ENCODE measurements around the gene PEDS1. TPM values are rescaled to one million over a fixed set of nuclear protein-coding genes. Genes with fewer than 3 reads are reported as not detected.
A peak's percentile ranks its signal among the peaks of the same experiment; 100 is the strongest.

PEDS1 gene
- total and polyA plus RNA-seq, 12 donors = 18.7 to 39.1 (median 29.8) TPM

DNA sequence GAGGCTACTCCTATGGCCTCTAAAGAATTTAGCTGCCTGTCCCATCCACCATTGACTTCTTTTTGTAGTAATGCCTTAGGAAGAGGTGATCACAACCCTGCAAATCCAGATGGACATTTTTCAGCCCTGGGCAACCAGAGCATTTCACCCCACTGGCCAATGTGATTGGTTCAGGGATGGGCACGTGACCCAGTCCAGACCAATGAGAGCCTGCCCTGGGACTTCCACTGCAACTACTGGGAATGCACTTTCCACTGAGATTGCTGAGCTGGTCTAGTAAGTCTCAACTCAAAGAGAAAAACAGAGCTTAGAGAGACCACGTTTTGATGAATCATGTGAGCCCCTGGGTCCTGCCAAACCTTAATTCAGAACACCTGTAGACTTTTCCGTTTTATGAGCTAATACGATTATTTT lies 31.7 kb downstream of the PEDS1 start:
- intact Hi-C loops (cut with DNase I) = loop anchor here (5.0 kb wide), 2 partner anchors 45 to 50 kb away; no protein-coding TSS in a partner anchor
- H3K9me3 ChIP-seq (replicated peaks in 1 of 3) = no peaks in the 10 kb centered on the region
- TF ChIP-seq POLR2A (IDR thresholded peaks at IDR 0.05) = no peak
- TF ChIP-seq, protein P1, sequence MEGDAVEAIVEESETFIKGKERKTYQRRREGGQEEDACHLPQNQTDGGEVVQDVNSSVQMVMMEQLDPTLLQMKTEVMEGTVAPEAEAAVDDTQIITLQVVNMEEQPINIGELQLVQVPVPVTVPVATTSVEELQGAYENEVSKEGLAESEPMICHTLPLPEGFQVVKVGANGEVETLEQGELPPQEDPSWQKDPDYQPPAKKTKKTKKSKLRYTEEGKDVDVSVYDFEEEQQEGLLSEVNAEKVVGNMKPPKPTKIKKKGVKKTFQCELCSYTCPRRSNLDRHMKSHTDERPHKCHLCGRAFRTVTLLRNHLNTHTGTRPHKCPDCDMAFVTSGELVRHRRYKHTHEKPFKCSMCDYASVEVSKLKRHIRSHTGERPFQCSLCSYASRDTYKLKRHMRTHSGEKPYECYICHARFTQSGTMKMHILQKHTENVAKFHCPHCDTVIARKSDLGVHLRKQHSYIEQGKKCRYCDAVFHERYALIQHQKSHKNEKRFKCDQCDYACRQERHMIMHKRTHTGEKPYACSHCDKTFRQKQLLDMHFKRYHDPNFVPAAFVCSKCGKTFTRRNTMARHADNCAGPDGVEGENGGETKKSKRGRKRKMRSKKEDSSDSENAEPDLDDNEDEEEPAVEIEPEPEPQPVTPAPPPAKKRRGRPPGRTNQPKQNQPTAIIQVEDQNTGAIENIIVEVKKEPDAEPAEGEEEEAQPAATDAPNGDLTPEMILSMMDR (IDR thresholded peaks at IDR 0.05) = no peak
- H3K36me3 ChIP-seq (replicated peaks in 1 of 2) = peaks cover 0 to 25% of the 10 kb centered on the region in 2 donors
- H3K4me1 ChIP-seq (replicated peaks in 1 of 2) = peaks cover 5 to 11% of the 10 kb centered on the region in 2 donors
- H3K27me3 ChIP-seq = no peaks in the 10 kb centered on the region
- DNase-seq = peak in 1 of 7 donors; percentile 26
- peak overlapping the region in 3 of 5 donors; percentile 45 to 62 (median 60) for H3K27ac ChIP-seq
- H3K4me3 ChIP-seq = no peak overlapping the region
- 81 to 89% (median 84%) methylated on average over 3 to 4 of the region's 4 CpGs for WGBS, 4 donors

DNA sequence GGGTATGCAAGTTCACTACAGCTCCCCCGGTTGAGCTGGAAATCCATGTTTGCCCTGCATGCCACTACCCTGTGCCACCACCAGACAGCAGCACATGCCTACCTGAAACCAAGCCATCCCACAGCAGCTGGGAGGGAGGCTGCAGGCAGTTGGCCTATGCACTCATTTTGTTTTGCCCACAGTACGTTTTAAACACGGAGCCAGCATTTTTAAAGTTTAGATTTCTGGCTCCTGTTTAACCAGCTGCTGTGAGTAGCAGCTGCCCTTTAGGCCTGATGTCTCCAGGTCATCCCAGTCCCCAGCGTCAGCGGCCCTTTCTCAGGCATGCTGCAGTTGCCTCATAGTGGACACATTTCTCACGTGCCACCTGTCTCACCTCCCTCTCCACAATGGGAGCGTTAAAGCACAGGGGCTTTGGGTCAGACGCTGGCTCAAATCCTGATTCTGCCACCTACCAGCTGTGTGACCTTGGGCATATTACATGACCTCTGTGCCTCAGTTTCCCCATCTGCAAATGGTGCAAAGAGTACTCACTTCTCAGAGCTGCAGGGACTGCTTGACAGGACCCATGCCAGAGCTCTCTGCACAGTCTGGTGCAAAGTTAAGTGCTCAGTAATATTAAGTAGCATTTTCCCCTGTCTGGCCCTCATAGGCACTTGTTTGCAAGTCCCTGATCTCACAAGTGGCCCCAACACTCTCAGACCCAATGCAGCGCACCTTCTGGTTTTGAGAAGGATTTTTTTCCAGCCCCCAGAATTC lies 32.4 kb downstream of the PEDS1 start:
- Histone ChIP-seq H3K9me3 (replicated peaks in 1 of 3) (no peaks in the 10 kb centered on the region), H3K4me1 (replicated peaks in 1 of 2) (peaks cover 2 to 8% of the 10 kb centered on the region in 2 donors), H3K4me3 (no peak overlapping the region), H3K27me3 (no peaks in the 10 kb centered on the region), H3K36me3 (replicated peaks in 1 of 2) (peaks cover 0 to 24% of the 10 kb centered on the region in 2 donors), H3K27ac (peak overlapping the region in 3 of 5 donors; percentile 45 to 62 (median 60))
- DNase-seq = peak; percentile 73 to 90 (median 84)
- 8 to 24% (median 23%) methylated on average over 5 to 9 of the region's 9 CpGs for WGBS, 4 donors
- TF ChIP-seq POLR2A (IDR thresholded peaks at IDR 0.05) = no peak
- TF ChIP-seq, protein P1 (IDR thresholded peaks at IDR 0.05) = peak; percentile 78 to 98 (median 98)
- intact Hi-C loops (cut with DNase I) = loop anchor here (5.0 kb wide), 2 partner anchors 46 to 51 kb away; no protein-coding TSS in a partner anchor

DNA sequence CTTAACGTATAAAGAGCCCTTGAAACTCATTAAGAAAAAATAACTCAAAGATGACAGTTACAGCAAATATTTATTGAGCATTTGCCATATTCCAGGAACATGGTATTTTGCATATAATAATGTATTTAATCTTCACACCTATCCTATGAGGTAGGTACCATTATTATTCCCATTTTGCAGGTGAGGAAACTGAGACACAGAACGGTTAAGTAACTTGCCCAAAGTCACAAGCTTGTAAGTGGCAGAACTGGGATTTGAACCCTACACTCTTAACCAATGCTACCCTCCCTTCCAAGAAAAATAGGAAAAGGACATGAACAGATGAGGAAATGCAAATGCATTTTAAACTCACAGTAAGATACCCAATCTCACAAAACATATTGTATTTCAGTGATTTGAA lies 35.3 kb downstream of the PEDS1 start:
- TF ChIP-seq POLR2A (IDR thresholded peaks at IDR 0.05) = no peak
- TF ChIP-seq, protein P1 (IDR thresholded peaks at IDR 0.05) = no peak
- Histone ChIP-seq H3K4me3 (no peak overlapping the region), H3K9me3 (replicated peaks in 1 of 3) (no peaks in the 10 kb centered on the region), H3K27ac (no peak overlapping the region), H3K36me3 (replicated peaks in 1 of 2) (no peaks in the 10 kb centered on the region), H3K27me3 (no peaks in the 10 kb centered on the region), H3K4me1 (replicated peaks in 1 of 2) (peaks cover 19 to 29% of the 10 kb centered on the region in 2 donors)
- intact Hi-C loops (cut with DNase I) = no loop called here
- 55 to 66% (median 57%) methylated on average over 2 of the region's 2 CpGs for WGBS, 4 donors
- DNase-seq = no peak

DNA sequence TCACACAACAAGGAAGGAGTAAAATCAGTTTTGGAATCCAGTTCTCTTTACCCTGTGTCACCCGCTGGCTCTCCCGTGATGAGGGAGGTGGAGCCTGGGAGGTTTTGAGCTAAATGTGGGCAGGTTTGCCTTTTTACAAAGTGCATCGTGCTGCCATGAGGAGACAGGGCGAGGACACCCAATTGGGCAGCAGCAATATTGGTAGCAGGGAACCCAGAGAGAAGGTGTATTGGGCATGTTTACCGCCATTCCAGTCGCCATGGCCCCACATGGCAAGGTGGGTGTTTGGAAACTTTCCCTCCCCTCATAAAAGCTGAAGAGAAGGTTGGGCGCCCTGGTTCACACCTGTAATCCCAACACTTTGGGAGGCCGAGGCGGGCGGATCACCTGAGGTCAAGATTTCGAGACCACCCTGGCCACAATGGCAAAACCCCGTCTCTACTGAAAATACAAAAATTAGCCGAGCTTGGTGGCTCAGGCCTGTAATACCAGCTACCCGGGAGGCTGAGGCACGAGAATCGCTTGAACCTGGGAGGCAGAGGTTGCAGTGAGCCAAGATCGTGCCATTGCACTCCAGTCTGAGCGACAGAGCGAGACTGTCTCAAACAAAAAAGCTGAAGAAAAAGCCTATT lies 37.0 kb downstream of the PEDS1 start:
- Histone ChIP-seq H3K9me3 (replicated peaks in 1 of 3) (no peaks in the 10 kb centered on the region), H3K4me3 (peak overlapping the region in 1 of 4 donors; percentile 59), H3K27me3 (no peaks in the 10 kb centered on the region), H3K4me1 (replicated peaks in 1 of 2) (peaks cover 27 to 36% of the 10 kb centered on the region in 2 donors), H3K27ac (peak overlapping the region in 4 of 5 donors; percentile 41 to 86 (median 70)), H3K36me3 (replicated peaks in 1 of 2) (no peaks in the 10 kb centered on the region)
- intact Hi-C loops (cut with DNase I) = no loop called here
- TF ChIP-seq, protein P1 (IDR thresholded peaks at IDR 0.05) = no peak
- TF ChIP-seq POLR2A (IDR thresholded peaks at IDR 0.05) = no peak
- WGBS, 4 donors = 85 to 88% (median 87%) methylated on average over 18 to 19 of the region's 19 CpGs
- peak in 2 of 7 donors; percentile 35 to 58 for DNase-seq
